ENCODE results near the gene CNOT4. TPM values are rescaled to one million over a fixed set of nuclear protein-coding genes. Genes with fewer than 3 reads are reported as not detected.

Gene CNOT4
- total RNA-seq, 1 experiment from 2014 or later = 16.6 TPM

GRCh38 chr7:135328526-135328925 is 181.4 kb downstream of the CNOT4 start:
- CTCF ChIA-PET = no interaction called here
- Histone ChIP-seq H3K4me1 (ENCODE audit: control insufficient read depth in 1 of 2, insufficient read depth in 2 of 2, low read length in 2 of 2) (no peaks in the 10 kb centered on the region), H2AFZ (ENCODE audit: low read depth, low read length, poor library complexity, severe bottlenecking) (no peak overlapping the region), H3K9me3 (ENCODE audit: control insufficient read depth in 1 of 2, insufficient read depth in 1 of 2, low read depth in 1 of 2, low read length in 2 of 2) (no peaks in the 10 kb centered on the region), H3K4me3 (replicated peaks in 1 of 2; ENCODE audit: low read depth in 1 of 2, low read length in 2 of 2) (no peak overlapping the region), H3K27me3 (ENCODE audit: insufficient read depth, low read length) (peaks cover 6% of the 10 kb centered on the region; the same call in 1 of the 2 replicates), H3K9ac (ENCODE audit: low read length) (no peak overlapping the region), H3K27ac (ENCODE audit: low read depth, low read length) (no peak overlapping the region), H3K36me3 (ENCODE audit: control insufficient read depth in 1 of 2, insufficient read depth in 2 of 2, low read length in 2 of 2) (no peaks in the 10 kb centered on the region), H3K9me2 (ENCODE audit: insufficient read depth) (no peaks in the 10 kb centered on the region), H4K20me1 (ENCODE audit: insufficient read depth) (no peaks in the 10 kb centered on the region), H3K79me2 (ENCODE audit: insufficient read depth, low read length) (no peaks in the 10 kb centered on the region), H3K4me2 (ENCODE audit: low read length) (no peak overlapping the region)
- POLR2A ChIA-PET = no interaction called here
- DNase-seq (ENCODE audit: low read depth, low spot score) (no peak), ATAC-seq (no peak)
- intact Hi-C loops (cut with micrococcal nuclease) = no loop called here
- RAD21 ChIA-PET (ENCODE audit: low non-redundant PET in 1 of 2, low total read pairs in 2 of 2, uncharacterized antibody in 2 of 2, unreplicated experiment in 2 of 2) = no interaction called here
- no peak for TF ChIP-seq JUND (IDR thresholded peaks at IDR 0.05)
- TF ChIP-seq, protein P1, sequence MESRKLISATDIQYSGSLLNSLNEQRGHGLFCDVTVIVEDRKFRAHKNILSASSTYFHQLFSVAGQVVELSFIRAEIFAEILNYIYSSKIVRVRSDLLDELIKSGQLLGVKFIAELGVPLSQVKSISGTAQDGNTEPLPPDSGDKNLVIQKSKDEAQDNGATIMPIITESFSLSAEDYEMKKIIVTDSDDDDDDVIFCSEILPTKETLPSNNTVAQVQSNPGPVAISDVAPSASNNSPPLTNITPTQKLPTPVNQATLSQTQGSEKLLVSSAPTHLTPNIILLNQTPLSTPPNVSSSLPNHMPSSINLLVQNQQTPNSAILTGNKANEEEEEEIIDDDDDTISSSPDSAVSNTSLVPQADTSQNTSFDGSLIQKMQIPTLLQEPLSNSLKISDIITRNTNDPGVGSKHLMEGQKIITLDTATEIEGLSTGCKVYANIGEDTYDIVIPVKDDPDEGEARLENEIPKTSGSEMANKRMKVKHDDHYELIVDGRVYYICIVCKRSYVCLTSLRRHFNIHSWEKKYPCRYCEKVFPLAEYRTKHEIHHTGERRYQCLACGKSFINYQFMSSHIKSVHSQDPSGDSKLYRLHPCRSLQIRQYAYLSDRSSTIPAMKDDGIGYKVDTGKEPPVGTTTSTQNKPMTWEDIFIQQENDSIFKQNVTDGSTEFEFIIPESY (IDR thresholded peaks at IDR 0.05; ENCODE audit: extremely low read depth, insufficient replicate concordance, low read length) = no peak
- no peak for TF ChIP-seq EZH2phosphoT487 (IDR thresholded peaks at IDR 0.05; ENCODE audit: borderline replicate concordance)
- no TSS peak for BruUV-seq (replicated peaks)

DNA sequence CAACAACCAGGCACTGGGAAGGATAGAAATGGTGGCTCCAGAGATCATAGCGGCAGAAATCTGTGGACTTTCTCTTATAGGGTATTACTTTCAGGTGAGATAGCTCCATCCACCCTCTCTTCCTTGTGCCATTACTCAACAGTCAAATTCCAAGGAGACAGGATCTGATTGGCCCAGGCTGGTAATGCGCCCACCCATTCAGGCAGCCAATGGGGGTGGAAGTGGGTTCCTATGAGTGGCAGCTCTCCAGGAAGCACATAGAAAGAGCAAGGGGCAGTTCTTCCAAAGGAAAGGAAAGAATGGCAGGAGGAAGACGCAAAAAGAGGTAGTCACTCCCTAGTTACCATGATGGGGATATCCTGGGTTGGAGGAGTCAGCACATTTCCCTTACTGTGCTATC is 181.8 kb downstream of the CNOT4 start:
- Histone ChIP-seq H3K27ac (ENCODE audit: low read depth, low read length) (no peak overlapping the region), H4K20me1 (ENCODE audit: insufficient read depth) (no peaks in the 10 kb centered on the region), H3K4me1 (ENCODE audit: control insufficient read depth in 1 of 2, insufficient read depth in 2 of 2, low read length in 2 of 2) (no peaks in the 10 kb centered on the region), H3K36me3 (ENCODE audit: control insufficient read depth in 1 of 2, insufficient read depth in 2 of 2, low read length in 2 of 2) (no peaks in the 10 kb centered on the region), H2AFZ (ENCODE audit: low read depth, low read length, poor library complexity, severe bottlenecking) (no peak overlapping the region), H3K9me2 (ENCODE audit: insufficient read depth) (no peaks in the 10 kb centered on the region), H3K9ac (ENCODE audit: low read length) (no peak overlapping the region), H3K4me2 (ENCODE audit: low read length) (no peak overlapping the region), H3K4me3 (replicated peaks in 1 of 2; ENCODE audit: low read depth in 1 of 2, low read length in 2 of 2) (no peak overlapping the region), H3K27me3 (ENCODE audit: insufficient read depth, low read length) (peaks cover 6% of the 10 kb centered on the region; the same call in 1 of the 2 replicates), H3K79me2 (ENCODE audit: insufficient read depth, low read length) (no peaks in the 10 kb centered on the region), H3K9me3 (ENCODE audit: control insufficient read depth in 1 of 2, insufficient read depth in 1 of 2, low read depth in 1 of 2, low read length in 2 of 2) (no peaks in the 10 kb centered on the region)
- no peak for DNase-seq (ENCODE audit: low read depth, low spot score)
- no TSS peak for BruUV-seq (replicated peaks)
- POLR2A ChIA-PET = no interaction called here
- CTCF ChIA-PET = interaction anchor here (1.6 kb wide), 1 partner anchor 7 kb away, joined by 5 read pairs; no protein-coding TSS in a partner anchor
- intact Hi-C loops (cut with micrococcal nuclease) = no loop called here
- 0 out of 2 replicates have a peak, but pooled peaks have one; percentile 42 for ATAC-seq
- RAD21 ChIA-PET (ENCODE audit: low non-redundant PET in 1 of 2, low total read pairs in 2 of 2, uncharacterized antibody in 2 of 2, unreplicated experiment in 2 of 2) = no interaction called here
- TF ChIP-seq REST (IDR thresholded peaks at IDR 0.05; ENCODE audit: low read depth) (no peak), CTCF (IDR thresholded peaks at IDR 0.05 in 2 of 3, conservative IDR thresholded peaks at IDR 0.05 in 1 of 3; ENCODE audit: borderline replicate concordance in 1 of 3, insufficient read depth in 1 of 3, low read depth in 2 of 3, low read length in 2 of 3) (no peak), ATF3 (IDR thresholded peaks at IDR 0.05) (no peak), CEBPB (IDR thresholded peaks at IDR 0.05; ENCODE audit: low read depth) (no peak)
- TF ChIP-seq, protein P1 (IDR thresholded peaks at IDR 0.05; ENCODE audit: extremely low read depth, insufficient replicate concordance, low read length) = no peak
- TF ChIP-seq, protein P2, sequence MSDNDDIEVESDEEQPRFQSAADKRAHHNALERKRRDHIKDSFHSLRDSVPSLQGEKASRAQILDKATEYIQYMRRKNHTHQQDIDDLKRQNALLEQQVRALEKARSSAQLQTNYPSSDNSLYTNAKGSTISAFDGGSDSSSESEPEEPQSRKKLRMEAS (IDR thresholded peaks at IDR 0.05) = no peak
